ENCODE measurements around the gene CARD6.

CARD6 gene

GRCh38 chr5:40828690-40829661, 12.2 kb upstream of the CARD6 start:
- H3K4me1 ChIP-seq (ENCODE audit: control insufficient read depth, insufficient read depth, low read length) = peaks cover 10% of the 10 kb centered on the region
- no peaks in the 10 kb centered on the region for H3K9me3 ChIP-seq (ENCODE audit: control insufficient read depth in 2 of 2, low read length in 2 of 2)
- H3K36me3 ChIP-seq (ENCODE audit: control insufficient read depth in 2 of 2, insufficient read depth in 2 of 2, low read length in 2 of 2) = peaks cover 33 to 41% of the 10 kb centered on the region in 2 donors
- no peak overlapping the region for H3K27ac ChIP-seq (ENCODE audit: low read length)
- no peak overlapping the region for H3K4me3 ChIP-seq (ENCODE audit: low read length in 2 of 2)
- H3K9ac ChIP-seq (ENCODE audit: low read length in 2 of 2) = no peak overlapping the region
- no peaks in the 10 kb centered on the region for H3K27me3 ChIP-seq (ENCODE audit: control insufficient read depth in 1 of 2, insufficient read depth in 2 of 2, low read length in 2 of 2)

GRCh38 chr5:40829748-40830533, 11.2 kb upstream of the CARD6 start:
- Histone ChIP-seq H3K4me3 (ENCODE audit: low read length in 2 of 2) (no peak overlapping the region), H3K4me1 (ENCODE audit: control insufficient read depth, insufficient read depth, low read length) (peaks cover 15% of the 10 kb centered on the region), H3K27me3 (ENCODE audit: control insufficient read depth in 1 of 2, insufficient read depth in 2 of 2, low read length in 2 of 2) (no peaks in the 10 kb centered on the region), H3K9me3 (ENCODE audit: control insufficient read depth in 2 of 2, low read length in 2 of 2) (no peaks in the 10 kb centered on the region), H3K27ac (ENCODE audit: low read length) (no peak overlapping the region), H3K9ac (ENCODE audit: low read length in 2 of 2) (no peak overlapping the region), H3K36me3 (ENCODE audit: control insufficient read depth in 2 of 2, insufficient read depth in 2 of 2, low read length in 2 of 2) (peaks cover 35 to 41% of the 10 kb centered on the region in 2 donors)

GRCh38 chr5:40831346-40832210, 9.6 kb upstream of the CARD6 start:
- Histone ChIP-seq H3K36me3 (ENCODE audit: control insufficient read depth in 2 of 2, insufficient read depth in 2 of 2, low read length in 2 of 2) (peaks cover 35 to 39% of the 10 kb centered on the region in 2 donors), H3K9ac (ENCODE audit: low read length in 2 of 2) (no peak overlapping the region), H3K27ac (ENCODE audit: low read length) (no peak overlapping the region), H3K9me3 (ENCODE audit: control insufficient read depth in 2 of 2, low read length in 2 of 2) (no peaks in the 10 kb centered on the region), H3K4me1 (ENCODE audit: control insufficient read depth, insufficient read depth, low read length) (peaks cover 22% of the 10 kb centered on the region), H3K27me3 (ENCODE audit: control insufficient read depth in 1 of 2, insufficient read depth in 2 of 2, low read length in 2 of 2) (no peaks in the 10 kb centered on the region), H3K4me3 (ENCODE audit: low read length in 2 of 2) (no peak overlapping the region)

DNA sequence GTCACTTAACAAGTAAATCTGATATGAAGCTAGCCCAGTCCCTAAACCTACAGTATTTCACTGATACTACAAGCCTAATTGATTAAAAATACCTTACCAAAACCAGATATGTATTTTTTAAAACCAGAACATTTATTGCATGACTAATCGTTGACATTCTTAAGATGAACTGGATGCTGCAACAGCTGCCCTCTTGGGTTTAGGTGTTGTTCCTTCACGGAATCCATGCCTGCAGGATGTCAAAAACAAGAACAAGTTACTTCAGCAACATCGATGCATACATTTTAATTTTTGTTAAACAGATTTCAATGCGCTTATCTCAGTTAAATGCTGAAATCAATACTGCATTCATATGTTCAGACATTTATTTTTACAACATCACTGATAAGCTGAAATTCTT, 8.8 kb upstream of the CARD6 start:
- H3K9ac ChIP-seq (ENCODE audit: low read length in 2 of 2) = no peak overlapping the region
- no peak overlapping the region for H3K27ac ChIP-seq (ENCODE audit: low read length)
- peaks cover 22% of the 10 kb centered on the region for H3K4me1 ChIP-seq (ENCODE audit: control insufficient read depth, insufficient read depth, low read length)
- H3K27me3 ChIP-seq (ENCODE audit: control insufficient read depth in 1 of 2, insufficient read depth in 2 of 2, low read length in 2 of 2) = no peaks in the 10 kb centered on the region
- no peak overlapping the region for H3K4me3 ChIP-seq (ENCODE audit: low read length in 2 of 2)
- no peaks in the 10 kb centered on the region for H3K9me3 ChIP-seq (ENCODE audit: control insufficient read depth in 2 of 2, low read length in 2 of 2)
- H3K36me3 ChIP-seq (ENCODE audit: control insufficient read depth in 2 of 2, insufficient read depth in 2 of 2, low read length in 2 of 2) = peaks cover 30 to 35% of the 10 kb centered on the region in 2 donors

DNA sequence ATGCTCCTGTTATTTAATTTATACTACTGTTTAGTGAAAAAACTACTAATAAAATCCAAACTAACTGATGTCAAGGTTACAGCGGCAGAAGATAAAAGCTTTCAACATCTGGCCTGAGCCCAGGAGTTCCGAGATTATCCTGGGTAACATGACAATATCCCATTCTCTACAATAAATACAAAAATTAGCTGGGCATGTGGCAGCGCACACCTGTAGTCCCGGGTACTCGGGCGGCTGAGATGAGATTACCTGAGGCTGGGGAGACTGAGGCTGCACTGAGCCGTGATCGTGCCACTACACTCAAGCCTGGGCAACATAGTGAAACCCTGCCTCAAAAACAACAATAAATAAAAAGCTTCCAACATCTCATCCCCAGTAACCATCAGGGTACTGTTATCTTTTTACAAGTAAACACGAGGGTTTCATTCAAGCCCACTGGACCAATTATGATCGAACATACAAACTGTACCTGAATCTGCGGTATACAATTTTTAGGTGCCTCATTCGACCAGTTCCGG, 7.4 kb upstream of the CARD6 start:
- H3K27me3 ChIP-seq (ENCODE audit: control insufficient read depth in 1 of 2, insufficient read depth in 2 of 2, low read length in 2 of 2) = no peaks in the 10 kb centered on the region
- H3K9me3 ChIP-seq (ENCODE audit: control insufficient read depth in 2 of 2, low read length in 2 of 2) = no peaks in the 10 kb centered on the region
- H3K27ac ChIP-seq (ENCODE audit: low read length) = peak overlapping the region; percentile 99
- H3K4me1 ChIP-seq (ENCODE audit: control insufficient read depth, insufficient read depth, low read length) = peaks cover 22% of the 10 kb centered on the region
- peak overlapping the region; percentile 95 to 99 for H3K4me3 ChIP-seq (ENCODE audit: low read length in 2 of 2)
- H3K36me3 ChIP-seq (ENCODE audit: control insufficient read depth in 2 of 2, insufficient read depth in 2 of 2, low read length in 2 of 2) = peaks cover 29 to 33% of the 10 kb centered on the region in 2 donors
- peak overlapping the region; percentile 98 to 99 for H3K9ac ChIP-seq (ENCODE audit: low read length in 2 of 2)

DNA sequence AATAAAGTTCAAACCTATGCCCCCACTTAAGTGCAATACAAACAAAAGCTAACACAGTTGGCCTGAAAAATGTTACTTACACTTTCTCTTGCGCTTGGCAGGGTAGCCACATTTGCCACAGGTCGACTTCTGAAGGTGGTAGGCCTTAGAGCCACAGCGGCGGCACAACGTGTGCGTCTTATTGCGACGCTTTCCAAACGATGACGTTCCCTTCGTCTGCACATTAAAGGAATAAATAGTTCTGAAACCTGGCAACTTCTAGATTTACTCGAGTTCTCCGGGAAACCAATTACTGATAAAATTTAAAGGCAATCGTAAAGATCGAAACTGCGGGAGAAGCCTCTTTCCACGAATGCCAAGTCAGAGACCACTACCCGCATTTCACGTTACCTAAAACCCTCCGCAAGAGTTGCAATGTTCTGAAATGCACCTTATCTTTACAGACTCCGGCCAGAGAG, 6.7 kb upstream of the CARD6 start:
- H3K27ac ChIP-seq (ENCODE audit: low read length) = peak overlapping the region; percentile 99

GRCh38 chr5:40834849-40835787, 6.0 kb upstream of the CARD6 start, which contains the start of gene RPL37:
Gene RPL37 (minus strand): TSS chr5:40835222. CDS start chr5:40835185, 37 bp downstream.
- peaks cover 22% of the 10 kb centered on the region for H3K4me1 ChIP-seq (ENCODE audit: control insufficient read depth, insufficient read depth, low read length)
- peak within 1 kb of the TSS; percentile 99 for H3K27ac ChIP-seq (ENCODE audit: low read length)
- peak within 1 kb of the TSS; percentile 95 to 99 for H3K4me3 ChIP-seq (ENCODE audit: low read length in 2 of 2)
- no peaks in the 10 kb centered on the region for H3K9me3 ChIP-seq (ENCODE audit: control insufficient read depth in 2 of 2, low read length in 2 of 2)
- peaks cover 27 to 29% of the 10 kb centered on the region in 2 donors for H3K36me3 ChIP-seq (ENCODE audit: control insufficient read depth in 2 of 2, insufficient read depth in 2 of 2, low read length in 2 of 2)
- no peaks in the 10 kb centered on the region for H3K27me3 ChIP-seq (ENCODE audit: control insufficient read depth in 1 of 2, insufficient read depth in 2 of 2, low read length in 2 of 2)
- H3K9ac ChIP-seq (ENCODE audit: low read length in 2 of 2) = peak within 1 kb of the TSS; percentile 98 to 99

More for the DNA sequence above, 6.7 kb upstream of the CARD6 start:
- Histone ChIP-seq H3K27me3 (ENCODE audit: control insufficient read depth in 1 of 2, insufficient read depth in 2 of 2, low read length in 2 of 2) (no peaks in the 10 kb centered on the region), H3K4me3 (ENCODE audit: low read length in 2 of 2) (peak overlapping the region; percentile 95 to 99), H3K9me3 (ENCODE audit: control insufficient read depth in 2 of 2, low read length in 2 of 2) (no peaks in the 10 kb centered on the region), H3K4me1 (ENCODE audit: control insufficient read depth, insufficient read depth, low read length) (peaks cover 22% of the 10 kb centered on the region), H3K9ac (ENCODE audit: low read length in 2 of 2) (peak overlapping the region; percentile 98 to 99), H3K36me3 (ENCODE audit: control insufficient read depth in 2 of 2, insufficient read depth in 2 of 2, low read length in 2 of 2) (peaks cover 29 to 31% of the 10 kb centered on the region in 2 donors)

DNA sequence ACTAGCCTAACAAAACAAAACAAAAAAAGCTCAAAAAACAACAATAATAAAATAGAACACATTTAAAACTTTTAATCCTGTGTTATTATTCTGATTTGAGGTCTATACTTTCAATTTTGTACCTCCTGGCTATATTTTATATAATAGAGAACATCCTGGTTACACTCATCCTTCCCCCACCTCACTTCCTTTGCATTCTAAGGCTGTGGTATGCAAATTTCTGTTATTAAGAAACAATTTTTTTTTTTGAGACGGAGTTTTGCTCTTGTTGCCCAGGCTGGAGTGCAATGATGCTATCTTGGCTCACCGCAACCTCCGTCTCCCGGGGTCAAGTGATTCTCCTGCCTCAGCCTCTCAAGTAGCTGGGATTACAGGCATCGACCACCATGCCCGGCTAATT, 3.1 kb upstream of the CARD6 start:
- Histone ChIP-seq H3K4me3 (ENCODE audit: low read length in 2 of 2) (no peak overlapping the region), H3K9me3 (ENCODE audit: control insufficient read depth in 2 of 2, low read length in 2 of 2) (no peaks in the 10 kb centered on the region), H3K27me3 (ENCODE audit: control insufficient read depth in 1 of 2, insufficient read depth in 2 of 2, low read length in 2 of 2) (no peaks in the 10 kb centered on the region), H3K27ac (ENCODE audit: low read length) (no peak overlapping the region), H3K9ac (ENCODE audit: low read length in 2 of 2) (no peak overlapping the region), H3K4me1 (ENCODE audit: control insufficient read depth, insufficient read depth, low read length) (peaks cover 21% of the 10 kb centered on the region), H3K36me3 (ENCODE audit: control insufficient read depth in 2 of 2, insufficient read depth in 2 of 2, low read length in 2 of 2) (peaks cover 6 to 10% of the 10 kb centered on the region in 2 donors)

DNA sequence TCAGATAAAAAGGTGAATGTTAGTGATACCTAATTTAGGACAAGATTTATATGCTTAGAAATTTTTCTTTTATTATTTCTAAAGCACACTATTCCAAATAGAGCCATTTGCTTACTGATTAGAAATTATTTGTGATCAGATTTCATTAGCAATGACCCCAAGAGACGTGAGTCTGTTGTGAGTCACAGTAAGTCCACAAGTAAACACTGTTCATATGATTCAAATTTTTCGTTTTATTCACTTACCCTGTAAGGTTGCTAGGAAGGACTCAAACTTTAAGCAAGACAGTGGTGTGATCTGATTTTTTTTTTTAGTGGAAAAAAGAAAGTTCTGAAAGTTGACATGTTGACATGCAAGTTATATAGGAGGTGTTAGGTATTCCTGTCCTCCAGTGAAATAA, 1.2 kb downstream of the CARD6 start:
- Histone ChIP-seq H3K27ac (ENCODE audit: low read length) (no peak overlapping the region), H3K9me3 (ENCODE audit: control insufficient read depth in 2 of 2, low read length in 2 of 2) (no peaks in the 10 kb centered on the region), H3K36me3 (ENCODE audit: control insufficient read depth in 2 of 2, insufficient read depth in 2 of 2, low read length in 2 of 2) (no peaks in the 10 kb centered on the region), H3K4me3 (ENCODE audit: low read length in 2 of 2) (peak overlapping the region in 1 of 2 donors; percentile 59), H3K4me1 (ENCODE audit: control insufficient read depth, insufficient read depth, low read length) (no peaks in the 10 kb centered on the region), H3K9ac (ENCODE audit: low read length in 2 of 2) (no peak overlapping the region), H3K27me3 (ENCODE audit: control insufficient read depth in 1 of 2, insufficient read depth in 2 of 2, low read length in 2 of 2) (no peaks in the 10 kb centered on the region)

All from stomach smooth muscle (tissue), 2 donors.